ENCODE results near the gene SGPP1.
A peak's percentile ranks its signal among the peaks of the same experiment; 100 is the strongest.
"Not testable (repeated sequence)": the region's sequence is repeated elsewhere in the genome, so short reads cannot be mapped to it uniquely, and the experiment has no call there.

The SGPP1 gene

GRCh38 chr14:63672417-63673180 is 55.3 kb downstream of the SGPP1 start:
- no peak for DNase-seq

GRCh38 chr14:63671987-63672386 is 55.9 kb downstream of the SGPP1 start:
- peak in 1 of 2 experiments; percentile 20 for DNase-seq

- DNase-seq, result no peak
Observed at GRCh38 chr14:63670692-63671091, 57.2 kb downstream of the SGPP1 start.

- no peak for DNase-seq
Observed at GRCh38 chr14:63666335-63666734, 61.5 kb downstream of the SGPP1 start.

- DNase-seq, result no peak
Observed at GRCh38 chr14:63663428-63664341, 64.2 kb downstream of the SGPP1 start.

- DNase-seq, result no peak
Observed at GRCh38 chr14:63662776-63663175, 65.1 kb downstream of the SGPP1 start.

- DNase-seq, result not testable (repeated sequence)
Observed at GRCh38 chr14:63661881-63662280, 66.0 kb downstream of the SGPP1 start.

- no peak for DNase-seq
Observed at GRCh38 chr14:63659726-63660125, 68.1 kb downstream of the SGPP1 start.

- no peak for DNase-seq
Observed at GRCh38 chr14:63656194-63656593, 71.7 kb downstream of the SGPP1 start.

GRCh38 chr14:63654936-63655335 is 72.9 kb downstream of the SGPP1 start:
- DNase-seq, result no peak

GRCh38 chr14:63654346-63654745 is 73.5 kb downstream of the SGPP1 start:
- DNase-seq, result no peak

GRCh38 chr14:63652406-63652805 is 75.5 kb downstream of the SGPP1 start:
- no peak for DNase-seq

GRCh38 chr14:63650256-63650952 is 77.5 kb downstream of the SGPP1 start:
- no peak for DNase-seq

GRCh38 chr14:63647696-63648410 is 80.0 kb downstream of the SGPP1 start:
- no peak for DNase-seq

GRCh38 chr14:63644741-63645140 is 83.1 kb downstream of the SGPP1 start:
- no peak for DNase-seq

GRCh38 chr14:63642656-63643382 is 85.0 kb downstream of the SGPP1 start:
- DNase-seq, result no peak

GRCh38 chr14:63642229-63642611 is 85.6 kb downstream of the SGPP1 start:
- peak; percentile 87 to 92 for DNase-seq

GRCh38 chr14:63641473-63642228 is 86.2 kb downstream of the SGPP1 start, which contains the start of gene WDR89:
WDR89 (minus strand) TSS chr14:63641871; CDS start chr14:63599942, 41,929 bp downstream.
- peak; percentile 98 to 99 for DNase-seq

GRCh38 chr14:63638493-63638892 is 89.4 kb downstream of the SGPP1 start:
- no peak for DNase-seq

GRCh38 chr14:63636094-63636635 is 91.7 kb downstream of the SGPP1 start:
- DNase-seq, result not testable (repeated sequence)
